OCI-LY1 (cell line): ENCODE measurements around the gene MAP2K7.

Experiments
- H2AFZ ChIP-seq: fragments of 200-600 bp; sonication (generic), shearing (Covaris generic); 2 replicates; pipeline ENCODE4 v1.6.0; 2014; ENCODE audit warnings: antibody characterized with exemption, mild to moderate bottlenecking, low read length
- H3F3A ChIP-seq: fragments of 200-600 bp; sonication (generic), shearing (Covaris generic); 2 replicates; pipeline ENCODE4 v1.6.0; 2014; ENCODE audit warnings: mild to moderate bottlenecking, antibody characterized with exemption, low read length, moderate library complexity; ENCODE audit not compliant: insufficient read depth
- H3K27ac ChIP-seq: fragments of 200-600 bp; sonication (generic); 2 replicates; pipeline ENCODE4 v1.5.1; 2014; ENCODE audit warnings: low read length, mixed run types, mild to moderate bottlenecking, low read depth; ENCODE audit not compliant: poor library complexity, severe bottlenecking
- H3K27me3 ChIP-seq: fragments of 200-600 bp; sonication (generic); 2 replicates; pipeline ENCODE4 v1.6.0; 2014; ENCODE audit warnings: antibody characterized with exemption, mild to moderate bottlenecking, low read length, moderate library complexity; ENCODE audit not compliant: insufficient read depth
- H3K36me3 ChIP-seq: fragments of 200-600 bp; sonication (generic); 2 replicates; pipeline ENCODE4 v1.6.1; 2014; ENCODE audit warnings: mild to moderate bottlenecking, antibody characterized with exemption, low read length, moderate library complexity, mixed read lengths; ENCODE audit not compliant: insufficient read depth
- H3K4me1 ChIP-seq: fragments of 200-600 bp; sonication (generic); 2 replicates; pipeline ENCODE4 v1.5.1; 2014; ENCODE audit warnings: mild to moderate bottlenecking, low read length, moderate library complexity; ENCODE audit not compliant: insufficient read depth, severe bottlenecking
- H3K4me2 ChIP-seq: fragments of 200-600 bp; sonication (generic), shearing (Covaris generic); 2 replicates; pipeline ENCODE4 v1.6.1; 2014; ENCODE audit warnings: low read length
- H3K4me3 ChIP-seq: fragments of 200-600 bp; sonication (generic); 2 replicates; pipeline ENCODE4 v1.5.1; 2014; ENCODE audit warnings: low read length, low read depth, mild to moderate bottlenecking, mixed read lengths; ENCODE audit not compliant: poor library complexity, severe bottlenecking
- H3K79me2 ChIP-seq: fragments of 200-600 bp; shearing (Covaris generic); 2 replicates; pipeline ENCODE4 v1.6.1; 2016; ENCODE audit warnings: mixed run types, low read length, mixed read lengths; ENCODE audit not compliant: insufficient read depth
- H3K9ac ChIP-seq: fragments of 200-600 bp; sonication (generic), shearing (Covaris generic); 2 replicates; pipeline ENCODE4 v1.6.1; 2014; ENCODE audit warnings: mild to moderate bottlenecking, low read length, mixed read lengths
- H3K9me2 ChIP-seq: fragments of 200-600 bp; sonication (generic), shearing (Covaris generic); 2 replicates; pipeline ENCODE4 v1.6.1; 2014; ENCODE audit warnings: low read depth, mild to moderate bottlenecking, low read length, mixed read lengths
- H3K9me3 ChIP-seq: fragments of 200-600 bp; shearing (Covaris generic); 2 replicates; pipeline ENCODE4 v1.6.1; 2014; ENCODE audit warnings: low read length, mixed read lengths
- H4K20me1 ChIP-seq: fragments of 200-600 bp; sonication (generic), shearing (Covaris generic); 2 replicates; pipeline ENCODE4 v1.6.0; 2016; ENCODE audit warnings: mild to moderate bottlenecking, low read length; ENCODE audit not compliant: insufficient read depth
- EZH2 ChIP-seq: fragments of 200-600 bp; sonication (generic), shearing (Covaris generic); IDR thresholded peaks from 2 replicates; pipeline ENCODE4 v1.8.0; 2017; ENCODE audit warnings: borderline replicate concordance, mixed run types, mild to moderate bottlenecking, antibody characterized with exemption, low read length, moderate library complexity, mixed read lengths
- TF ChIP-seq, protein P1 (sequence below): fragments of 200-600 bp; sonication (generic), shearing (Covaris generic); IDR thresholded peaks from 2 replicates; pipeline ENCODE4 v1.5.1; 2017; ENCODE audit warnings: mild to moderate bottlenecking, antibody characterized with exemption, low read length, moderate library complexity, mixed read lengths

MAP2K7 gene

DNA sequence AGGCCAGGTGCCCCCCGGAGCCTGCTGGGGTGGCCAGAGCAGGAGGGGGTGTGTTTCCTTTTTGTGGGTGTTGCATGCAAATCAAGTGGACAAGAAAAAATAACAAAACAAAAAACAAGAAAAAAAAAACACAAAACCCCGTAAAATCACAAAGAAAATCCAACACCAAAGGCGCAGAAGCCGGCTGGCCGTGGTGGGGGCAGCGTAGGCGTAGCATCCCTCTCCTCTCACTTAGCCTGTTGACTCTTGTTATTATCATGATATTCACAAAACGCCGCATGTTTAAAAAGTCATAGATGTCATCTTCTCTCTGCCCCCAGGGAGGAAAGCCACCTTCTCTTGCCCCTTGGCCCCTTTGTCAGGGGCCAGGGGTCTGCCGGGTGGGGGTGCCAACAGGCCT, 10.0 kb downstream of the MAP2K7 start:
- H3K27ac ChIP-seq = no peak overlapping the region
- H3K36me3 ChIP-seq = peaks cover 36% of the 10 kb centered on the region
- peaks cover 27% of the 10 kb centered on the region for H3K4me1 ChIP-seq
- no peak overlapping the region for H3K4me3 ChIP-seq
- no peaks in the 10 kb centered on the region for H3K9me3 ChIP-seq
- H3K4me2 ChIP-seq = no peak overlapping the region
- H3K9me2 ChIP-seq = no peaks in the 10 kb centered on the region
- TF ChIP-seq EZH2 = no peak
- TF ChIP-seq, protein P1, sequence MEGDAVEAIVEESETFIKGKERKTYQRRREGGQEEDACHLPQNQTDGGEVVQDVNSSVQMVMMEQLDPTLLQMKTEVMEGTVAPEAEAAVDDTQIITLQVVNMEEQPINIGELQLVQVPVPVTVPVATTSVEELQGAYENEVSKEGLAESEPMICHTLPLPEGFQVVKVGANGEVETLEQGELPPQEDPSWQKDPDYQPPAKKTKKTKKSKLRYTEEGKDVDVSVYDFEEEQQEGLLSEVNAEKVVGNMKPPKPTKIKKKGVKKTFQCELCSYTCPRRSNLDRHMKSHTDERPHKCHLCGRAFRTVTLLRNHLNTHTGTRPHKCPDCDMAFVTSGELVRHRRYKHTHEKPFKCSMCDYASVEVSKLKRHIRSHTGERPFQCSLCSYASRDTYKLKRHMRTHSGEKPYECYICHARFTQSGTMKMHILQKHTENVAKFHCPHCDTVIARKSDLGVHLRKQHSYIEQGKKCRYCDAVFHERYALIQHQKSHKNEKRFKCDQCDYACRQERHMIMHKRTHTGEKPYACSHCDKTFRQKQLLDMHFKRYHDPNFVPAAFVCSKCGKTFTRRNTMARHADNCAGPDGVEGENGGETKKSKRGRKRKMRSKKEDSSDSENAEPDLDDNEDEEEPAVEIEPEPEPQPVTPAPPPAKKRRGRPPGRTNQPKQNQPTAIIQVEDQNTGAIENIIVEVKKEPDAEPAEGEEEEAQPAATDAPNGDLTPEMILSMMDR = no peak
- no peaks in the 10 kb centered on the region for H4K20me1 ChIP-seq
- H3K9ac ChIP-seq = no peak overlapping the region
- no peak overlapping the region for H2AFZ ChIP-seq
- peaks cover 4% of the 10 kb centered on the region; the same call in 1 of the 2 replicates for H3K27me3 ChIP-seq
- no peaks in the 10 kb centered on the region for H3K79me2 ChIP-seq
- no peaks in the 10 kb centered on the region for H3F3A ChIP-seq

DNA sequence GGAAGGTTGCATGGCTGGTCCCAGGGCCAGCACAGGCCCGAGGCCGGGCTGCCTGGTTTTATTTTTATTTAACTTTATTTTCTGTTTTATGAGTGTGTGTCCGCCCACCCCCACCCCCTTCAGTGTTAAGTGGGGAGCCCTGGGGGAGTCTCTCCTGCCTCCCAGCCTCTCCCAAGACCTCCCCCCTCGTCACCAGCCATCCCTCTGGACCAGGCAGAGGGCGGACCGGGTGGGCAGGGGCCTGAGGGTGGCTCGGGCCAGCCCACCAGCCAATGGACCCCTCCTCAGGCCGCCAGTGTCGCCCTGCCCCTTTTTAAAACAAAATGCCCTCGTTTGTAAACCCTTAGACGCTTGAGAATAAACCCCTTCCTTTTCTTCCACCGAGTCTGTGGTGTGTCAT, 10.4 kb downstream of the MAP2K7 start:
- H3K4me1 ChIP-seq = peaks cover 28% of the 10 kb centered on the region
- no peak overlapping the region for H3K9ac ChIP-seq
- no peak overlapping the region for H3K27ac ChIP-seq
- no peak overlapping the region for H2AFZ ChIP-seq
- no peak overlapping the region for H3K4me2 ChIP-seq
- no peaks in the 10 kb centered on the region for H3K9me3 ChIP-seq
- no peak for TF ChIP-seq EZH2
- TF ChIP-seq, protein P1 = no peak
- H3K36me3 ChIP-seq = peaks cover 36% of the 10 kb centered on the region
- no peaks in the 10 kb centered on the region for H4K20me1 ChIP-seq
- H3K4me3 ChIP-seq = no peak overlapping the region
- H3F3A ChIP-seq = no peaks in the 10 kb centered on the region
- H3K9me2 ChIP-seq = no peaks in the 10 kb centered on the region
- H3K27me3 ChIP-seq = peaks cover 4% of the 10 kb centered on the region; the same call in 1 of the 2 replicates
- H3K79me2 ChIP-seq = no peaks in the 10 kb centered on the region

DNA sequence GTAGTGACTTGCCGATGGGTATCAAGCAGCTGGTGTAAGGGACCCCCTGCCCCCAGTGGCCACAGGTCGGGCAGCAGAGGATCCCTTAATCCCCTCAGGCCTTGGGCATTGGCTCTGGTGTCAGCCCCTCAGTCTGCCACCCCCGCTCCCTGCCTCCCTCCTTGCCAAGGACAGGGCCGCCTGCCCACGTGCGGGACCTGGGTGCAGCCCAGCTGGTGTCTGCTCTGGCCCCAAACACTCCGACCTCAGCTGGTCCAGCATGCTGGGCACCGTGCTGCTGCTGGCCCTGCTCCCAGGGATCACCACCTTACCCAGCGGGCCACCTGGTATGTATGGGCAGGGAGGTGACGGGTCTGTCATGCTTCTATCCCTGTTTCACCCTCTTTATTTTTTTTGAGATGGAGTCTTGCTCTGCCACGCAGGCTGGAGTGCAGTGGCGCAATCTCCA, 10.9 kb downstream of the MAP2K7 start, which contains the start of gene TGFBR3L:
Gene TGFBR3L (plus strand): TSS at position 233 of the 448 bp plus-strand sequence.
- Histone ChIP-seq H3K9me2 (no peaks in the 10 kb centered on the region), H3K4me2 (peak within 1 kb of the TSS; percentile 49; the same call in 1 of the 2 replicates), H3K27ac (no peak within 1 kb of the TSS), H2AFZ (no peak within 1 kb of the TSS), H3K27me3 (peaks cover 4% of the 10 kb centered on the region; the same call in 1 of the 2 replicates), H3F3A (no peaks in the 10 kb centered on the region), H4K20me1 (no peaks in the 10 kb centered on the region), H3K9ac (no peak within 1 kb of the TSS), H3K79me2 (no peaks in the 10 kb centered on the region), H3K4me1 (peaks cover 34% of the 10 kb centered on the region), H3K4me3 (peak within 1 kb of the TSS; percentile 35), H3K36me3 (peaks cover 36% of the 10 kb centered on the region), H3K9me3 (no peaks in the 10 kb centered on the region)
- TF ChIP-seq EZH2 = no peak
- TF ChIP-seq, protein P1 = no peak
